Activated CD4-positive, alpha-beta T cell treated with anti-CD3 and anti-CD28 coated beads, Interleukin-2, amount 10 ng/mL, durations not matched to agents 7 days and 5 days (primary cell): ENCODE data around the gene HOXC11. TPM values are rescaled to one million over a fixed set of nuclear protein-coding genes. Genes with fewer than 3 reads are reported as not detected.

ENCODE experiments used
- CTCF ChIA-PET: fragments of 350-600 bp; sonication (Branson Sonifier 250); formaldehyde crosslinking; loops from one replicate; lab custom pipeline; 2021; ENCODE audit warnings: antibody characterized with exemption; lab: Charles Lee
- POLR2A ChIA-PET: fragments of 350-600 bp; sonication (Branson Sonifier 250); formaldehyde crosslinking; loops from one replicate; lab custom pipeline; 2021; ENCODE audit warnings: antibody characterized with exemption; lab: Charles Lee
- DNase-seq: peaks from one replicate; pipeline ENCODE4 v3.0.0-alpha.2; 2020
- H3K27ac Mint-ChIP-seq: one replicate; pipeline ENCODE4 v1.8.0; 2021; ENCODE audit warnings: mild to moderate bottlenecking, moderate library complexity, mixed read lengths
- H3K27me3 Mint-ChIP-seq: one replicate; pipeline ENCODE4 v1.8.0; 2021; ENCODE audit warnings: mixed read lengths
- H3K36me3 Mint-ChIP-seq: one replicate; pipeline ENCODE4 v1.8.0; 2021; ENCODE audit warnings: low read depth, mixed read lengths
- H3K4me1 Mint-ChIP-seq: one replicate; pipeline ENCODE4 v1.8.0; 2021; ENCODE audit warnings: mixed read lengths
- H3K4me3 Mint-ChIP-seq: one replicate; pipeline ENCODE4 v1.8.0; 2021; ENCODE audit warnings: mild to moderate bottlenecking, moderate library complexity, mixed read lengths
- H3K9me3 Mint-ChIP-seq: one replicate; pipeline ENCODE4 v1.8.0; 2021; ENCODE audit warnings: mixed read lengths
- total RNA-seq, 2 experiments: library from RNA; stranded (reverse); gene quantifications; one replicate each; pipeline ENCODE4 v1.2.3, GENCODE V29; 2021

The HOXC11 gene
- total RNA-seq, 2 experiments from 2014 or later: not detected

- peaks cover 13% of the 10 kb centered on the region for H3K4me1 Mint-ChIP-seq
- H3K27ac Mint-ChIP-seq: peak overlapping the region; percentile 55
- peaks cover 91% of the 10 kb centered on the region for H3K27me3 Mint-ChIP-seq
- POLR2A ChIA-PET: no interaction called here
- DNase-seq: no peak
- H3K4me3 Mint-ChIP-seq: peak overlapping the region; percentile 43
- CTCF ChIA-PET: no interaction called here
- peaks cover 7% of the 10 kb centered on the region for H3K36me3 Mint-ChIP-seq
- H3K9me3 Mint-ChIP-seq: no peaks in the 10 kb centered on the region
Observed at GRCh38 chr12:53973236-53974042, 513 bp downstream of the HOXC11 start.

DNA sequence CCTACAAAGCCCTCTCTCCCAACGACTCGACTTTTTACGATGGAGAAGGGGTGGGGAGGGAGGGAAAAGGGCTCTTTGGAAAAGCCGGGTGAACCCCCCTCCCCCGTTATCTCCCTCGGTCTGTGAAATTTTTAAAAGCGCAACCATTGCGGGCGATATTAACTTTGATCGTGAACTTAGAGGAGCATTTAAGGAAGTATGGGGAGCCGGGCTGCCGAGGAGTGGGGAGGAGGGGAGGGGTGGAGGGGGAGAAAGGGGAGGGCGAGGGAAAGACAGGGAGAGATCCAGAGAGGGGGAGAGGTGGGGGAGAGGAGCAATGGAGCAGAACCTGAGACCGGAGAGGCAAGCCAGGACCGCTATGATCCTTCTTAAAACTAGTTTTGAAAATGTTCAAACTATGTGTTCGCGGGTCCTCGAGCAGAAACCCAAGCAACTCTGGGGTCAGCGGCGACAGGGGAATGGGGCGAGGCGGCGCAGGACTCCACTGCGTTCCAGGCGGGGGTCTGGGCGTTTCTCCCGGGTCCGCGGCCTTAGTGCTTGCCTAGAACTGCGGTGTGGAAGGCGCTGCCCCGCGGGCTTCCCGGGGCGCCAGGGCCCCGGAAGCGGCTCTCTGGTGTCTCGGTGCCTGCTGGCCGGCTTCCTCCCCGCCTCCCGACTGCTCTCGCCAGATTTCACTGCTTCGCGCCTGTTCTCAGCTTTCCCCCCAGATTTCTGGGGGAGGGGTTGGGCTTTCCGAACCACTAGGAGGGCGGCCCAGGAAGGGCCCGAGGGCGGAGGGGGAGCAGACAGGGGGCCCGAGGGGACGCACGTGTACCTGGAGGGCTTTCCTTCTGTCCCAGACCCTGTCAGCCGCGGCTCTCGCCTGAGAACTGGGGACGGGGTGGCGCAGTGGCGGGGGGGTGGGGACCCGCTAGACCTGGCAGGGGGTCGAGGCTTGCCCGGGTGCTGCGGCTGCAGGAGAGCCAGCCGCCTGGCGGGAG, 1.4 kb downstream of the HOXC11 start, which contains the start of gene HOTAIR:
HOTAIR (minus strand) TSS at position 871 of the 980 bp plus-strand sequence.
- CTCF ChIA-PET: interaction anchor here (0.6 kb wide), 1 partner anchor 39 kb away, joined by 4 read pairs; no protein-coding TSS in a partner anchor

DNA sequence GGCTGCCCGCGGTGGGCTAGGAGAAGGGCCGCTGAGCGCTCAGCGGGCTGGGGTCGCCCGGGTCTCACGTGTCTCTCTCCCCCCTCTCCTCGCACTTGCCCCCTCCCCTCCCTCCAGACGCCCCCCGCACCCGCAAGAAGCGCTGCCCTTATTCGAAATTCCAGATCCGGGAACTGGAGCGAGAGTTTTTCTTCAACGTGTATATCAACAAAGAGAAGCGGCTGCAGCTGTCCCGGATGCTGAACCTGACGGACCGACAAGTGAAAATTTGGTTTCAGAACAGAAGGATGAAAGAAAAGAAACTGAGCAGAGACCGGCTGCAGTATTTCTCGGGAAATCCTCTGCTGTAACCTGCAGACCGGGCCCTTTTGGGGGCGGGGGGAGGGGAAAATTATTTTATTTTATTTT, 2.1 kb downstream of the HOXC11 start:
- Mint-ChIP-seq H3K27me3 (peaks cover 91% of the 10 kb centered on the region), H3K4me1 (peaks cover 13% of the 10 kb centered on the region), H3K9me3 (no peaks in the 10 kb centered on the region), H3K27ac (no peak overlapping the region), H3K36me3 (peaks cover 7% of the 10 kb centered on the region), H3K4me3 (no peak overlapping the region)
- no peak for DNase-seq
- ChIA-PET POLR2A (no interaction called here), CTCF (interaction anchor here (0.6 to 0.9 kb wide), 3 partner anchors 29 to 232 kb away, joined by 3 to 4 read pairs (median 4); no protein-coding TSS in a partner anchor)

More for the DNA sequence above, 1.4 kb downstream of the HOXC11 start, which contains the start of gene HOTAIR:
- no peak for DNase-seq
- POLR2A ChIA-PET: no interaction called here
- Mint-ChIP-seq H3K27ac (peak within 1 kb of the TSS; percentile 60), H3K9me3 (no peaks in the 10 kb centered on the region), H3K27me3 (peaks cover 91% of the 10 kb centered on the region), H3K36me3 (peaks cover 7% of the 10 kb centered on the region), H3K4me1 (peaks cover 13% of the 10 kb centered on the region), H3K4me3 (peak within 1 kb of the TSS; percentile 34)

- Mint-ChIP-seq H3K4me1 (peaks cover 13% of the 10 kb centered on the region), H3K9me3 (no peaks in the 10 kb centered on the region), H3K27ac (peak overlapping the region; percentile 60), H3K36me3 (peaks cover 7% of the 10 kb centered on the region), H3K4me3 (peak overlapping the region; percentile 34), H3K27me3 (peaks cover 91% of the 10 kb centered on the region)
- no peak for DNase-seq
- CTCF ChIA-PET: interaction anchor here (0.6 to 1.0 kb wide), 4 partner anchors 29 to 239 kb away, joined by 3 to 4 read pairs (median 4); no protein-coding TSS in a partner anchor
- POLR2A ChIA-PET: no interaction called here
Observed at GRCh38 chr12:53975479-53976152, 2.7 kb downstream of the HOXC11 start.

GRCh38 chr12:53976172-53976822, 3.4 kb downstream of the HOXC11 start:
- peaks cover 13% of the 10 kb centered on the region for H3K4me1 Mint-ChIP-seq
- no peak overlapping the region for H3K27ac Mint-ChIP-seq
- no peak for DNase-seq
- no peak overlapping the region for H3K4me3 Mint-ChIP-seq
- peaks cover 91% of the 10 kb centered on the region for H3K27me3 Mint-ChIP-seq
- ChIA-PET CTCF (interaction anchor here (0.9 to 1.0 kb wide), 2 partner anchors 231 to 238 kb away, joined by 3 read pairs; no protein-coding TSS in a partner anchor), POLR2A (no interaction called here)
- H3K9me3 Mint-ChIP-seq: no peaks in the 10 kb centered on the region
- H3K36me3 Mint-ChIP-seq: peaks cover 7% of the 10 kb centered on the region

- no peak overlapping the region for H3K27ac Mint-ChIP-seq
- CTCF ChIA-PET: interaction anchor here (1.0 kb wide), 1 partner anchor 238 kb away, joined by 3 read pairs; no protein-coding TSS in a partner anchor
- DNase-seq: no peak
- no peak overlapping the region for H3K4me3 Mint-ChIP-seq
- H3K9me3 Mint-ChIP-seq: no peaks in the 10 kb centered on the region
- POLR2A ChIA-PET: no interaction called here
- peaks cover 91% of the 10 kb centered on the region for H3K27me3 Mint-ChIP-seq
- H3K36me3 Mint-ChIP-seq: peaks cover 7% of the 10 kb centered on the region
- H3K4me1 Mint-ChIP-seq: peaks cover 13% of the 10 kb centered on the region
Observed at GRCh38 chr12:53976823-53977595, 4.1 kb downstream of the HOXC11 start.

- ChIA-PET CTCF (no interaction called here), POLR2A (no interaction called here)
- DNase-seq: no peak
- Mint-ChIP-seq H3K9me3 (no peaks in the 10 kb centered on the region), H3K36me3 (peaks cover 7% of the 10 kb centered on the region), H3K4me1 (peaks cover 13% of the 10 kb centered on the region), H3K27me3 (peaks cover 91% of the 10 kb centered on the region), H3K4me3 (no peak overlapping the region), H3K27ac (no peak overlapping the region)
Observed at GRCh38 chr12:53977596-53978445, 4.9 kb downstream of the HOXC11 start.

DNA sequence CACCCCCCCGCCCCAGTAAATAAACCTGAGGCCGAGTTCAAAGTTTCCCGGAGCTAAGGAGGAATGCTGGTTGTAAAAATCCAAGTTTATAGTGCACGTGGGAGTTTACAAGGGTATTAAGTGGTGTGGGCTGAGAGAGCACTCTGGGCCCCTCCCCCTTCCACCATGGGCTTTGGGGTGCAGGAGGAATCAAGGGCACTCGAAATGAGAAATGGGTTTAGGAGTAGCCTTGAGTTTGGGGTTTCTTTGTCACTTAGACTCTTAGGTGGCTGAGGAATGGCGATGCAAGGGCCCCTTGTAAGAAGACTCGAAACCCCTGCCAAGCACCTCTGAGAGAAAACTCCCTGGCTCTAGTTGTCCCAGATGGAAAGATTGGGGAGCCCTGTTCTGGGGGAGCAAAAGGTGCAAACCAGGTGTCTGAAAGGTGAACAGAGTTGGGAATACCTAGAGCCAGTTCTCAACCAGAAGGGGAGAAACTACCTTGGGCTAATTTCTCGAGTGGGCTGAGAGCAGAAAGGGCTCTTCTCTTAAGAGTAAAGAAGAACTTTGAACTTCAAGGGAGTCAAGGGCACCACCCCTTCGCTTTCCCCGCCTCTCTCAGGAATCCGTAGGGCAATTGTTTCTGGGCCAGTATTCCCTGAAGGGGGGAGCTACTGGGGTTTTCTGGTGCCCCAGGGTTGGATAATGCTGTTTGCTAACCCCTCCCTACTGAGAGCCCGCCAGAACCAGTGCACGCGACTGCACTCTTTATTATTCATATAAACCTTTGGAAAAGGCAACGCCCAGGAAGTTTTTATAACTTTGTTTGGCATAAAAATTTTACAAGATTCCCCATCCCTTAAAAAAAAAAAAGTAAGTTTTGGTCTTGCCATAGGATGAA, 5.8 kb downstream of the HOXC11 start:
- DNase-seq: no peak
- Mint-ChIP-seq H3K4me1 (peaks cover 8% of the 10 kb centered on the region), H3K27me3 (peaks cover 93% of the 10 kb centered on the region), H3K27ac (no peak overlapping the region), H3K9me3 (no peaks in the 10 kb centered on the region), H3K36me3 (peaks cover 3% of the 10 kb centered on the region), H3K4me3 (no peak overlapping the region)
- POLR2A ChIA-PET: no interaction called here
- CTCF ChIA-PET: no interaction called here

DNA sequence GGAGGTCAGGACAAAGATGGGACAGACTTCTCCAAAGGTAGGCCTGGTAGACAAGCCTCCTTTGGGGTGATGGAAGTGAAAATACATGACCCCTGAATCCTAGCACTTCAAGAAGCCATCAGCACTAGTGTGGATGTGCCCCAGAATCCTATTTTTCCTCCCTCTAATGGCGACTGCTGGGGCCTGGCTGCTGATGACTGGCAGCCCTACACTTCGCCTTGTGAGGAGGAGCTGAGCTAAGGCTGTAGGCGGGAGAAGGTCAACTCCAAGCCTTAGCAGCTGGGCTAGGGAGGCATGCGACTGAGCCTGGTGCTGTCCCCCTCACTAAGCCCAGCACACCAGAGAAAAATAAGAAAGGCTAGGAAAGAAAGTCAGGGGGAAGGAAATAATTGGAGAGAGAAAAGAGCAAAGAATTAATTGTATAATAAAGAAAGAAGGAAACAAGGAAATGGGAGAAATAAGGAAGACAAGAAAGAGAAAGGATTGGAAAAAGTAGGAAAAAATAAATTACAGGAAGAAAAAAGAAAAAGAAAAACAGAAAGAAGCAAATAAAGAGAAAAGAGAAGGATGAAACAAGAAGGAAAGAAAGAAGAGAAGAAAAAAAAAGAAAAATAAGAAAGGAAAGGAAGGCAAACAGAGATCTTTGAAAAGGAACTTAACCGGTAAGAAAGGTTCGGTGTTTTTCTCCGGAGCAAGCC, 7.3 kb downstream of the HOXC11 start:
- CTCF ChIA-PET: interaction anchor here (0.6 to 1.9 kb wide), 3 partner anchors 26 to 234 kb away, joined by 3 to 5 read pairs (median 3); partner anchors contain the start of gene HOXC12
- H3K27ac Mint-ChIP-seq: no peak overlapping the region

More for the DNA sequence above, 7.3 kb downstream of the HOXC11 start:
- H3K9me3 Mint-ChIP-seq: no peaks in the 10 kb centered on the region
- H3K4me1 Mint-ChIP-seq: peaks cover 10% of the 10 kb centered on the region
- POLR2A ChIA-PET: no interaction called here
- DNase-seq: no peak
- peaks cover 96% of the 10 kb centered on the region for H3K27me3 Mint-ChIP-seq
- H3K36me3 Mint-ChIP-seq: peaks cover 3% of the 10 kb centered on the region
- no peak overlapping the region for H3K4me3 Mint-ChIP-seq
